Endothelial cell (in vitro differentiated cells): ENCODE results near the gene NUCB1. TPM values are rescaled to one million over a fixed set of nuclear protein-coding genes. Genes with fewer than 3 reads are reported as not detected.

Experiments
- DNase-seq: peaks from one replicate; pipeline ENCODE4 v3.0.0; 2021; ENCODE audit warnings: low spot score
- H3K27ac Mint-ChIP-seq: one replicate; pipeline ENCODE4 v1.8.0; 2021; ENCODE audit warnings: mixed read lengths, inconsistent platforms; ENCODE audit not compliant: unreplicated experiment
- H3K27me3 Mint-ChIP-seq: one replicate; pipeline ENCODE4 v1.8.0; 2021; ENCODE audit warnings: mild to moderate bottlenecking, moderate library complexity, mixed read lengths, inconsistent platforms; ENCODE audit not compliant: unreplicated experiment
- H3K36me3 Mint-ChIP-seq: one replicate; pipeline ENCODE4 v1.8.0; 2021; ENCODE audit warnings: mild to moderate bottlenecking, low read depth, mixed read lengths, inconsistent platforms; ENCODE audit not compliant: unreplicated experiment
- H3K4me1 Mint-ChIP-seq: one replicate; pipeline ENCODE4 v1.8.0; 2021; ENCODE audit warnings: mild to moderate bottlenecking, mixed read lengths, inconsistent platforms; ENCODE audit not compliant: unreplicated experiment
- H3K4me3 Mint-ChIP-seq: one replicate; pipeline ENCODE4 v1.8.0; 2021; ENCODE audit warnings: mild to moderate bottlenecking, mixed read lengths, inconsistent platforms; ENCODE audit not compliant: unreplicated experiment
- H3K9me3 Mint-ChIP-seq: one replicate; pipeline ENCODE4 v1.8.0; 2021; ENCODE audit warnings: mixed read lengths, inconsistent platforms; ENCODE audit not compliant: unreplicated experiment
- total RNA-seq: library from RNA; stranded (reverse); fragmentation: NEBNext Ultra II Directional; extraction: Animal tissue kit (Norgen Biotek cat#: 25700); gene quantifications from one replicate; pipeline ENCODE4 v1.2.1, GENCODE V29; 2021; ENCODE audit not compliant: unreplicated experiment
- TF ChIP-seq, protein P1 (sequence below): fragments of 200-600 bp; sonication (generic); IDR thresholded peaks from one replicate; pipeline ENCODE4 v1.5.0; 2021; ENCODE audit warnings: antibody characterized with exemption; ENCODE audit not compliant: unreplicated experiment

The NUCB1 gene
- total RNA-seq, 1 donor from 2014 or later: 244 TPM

DNA sequence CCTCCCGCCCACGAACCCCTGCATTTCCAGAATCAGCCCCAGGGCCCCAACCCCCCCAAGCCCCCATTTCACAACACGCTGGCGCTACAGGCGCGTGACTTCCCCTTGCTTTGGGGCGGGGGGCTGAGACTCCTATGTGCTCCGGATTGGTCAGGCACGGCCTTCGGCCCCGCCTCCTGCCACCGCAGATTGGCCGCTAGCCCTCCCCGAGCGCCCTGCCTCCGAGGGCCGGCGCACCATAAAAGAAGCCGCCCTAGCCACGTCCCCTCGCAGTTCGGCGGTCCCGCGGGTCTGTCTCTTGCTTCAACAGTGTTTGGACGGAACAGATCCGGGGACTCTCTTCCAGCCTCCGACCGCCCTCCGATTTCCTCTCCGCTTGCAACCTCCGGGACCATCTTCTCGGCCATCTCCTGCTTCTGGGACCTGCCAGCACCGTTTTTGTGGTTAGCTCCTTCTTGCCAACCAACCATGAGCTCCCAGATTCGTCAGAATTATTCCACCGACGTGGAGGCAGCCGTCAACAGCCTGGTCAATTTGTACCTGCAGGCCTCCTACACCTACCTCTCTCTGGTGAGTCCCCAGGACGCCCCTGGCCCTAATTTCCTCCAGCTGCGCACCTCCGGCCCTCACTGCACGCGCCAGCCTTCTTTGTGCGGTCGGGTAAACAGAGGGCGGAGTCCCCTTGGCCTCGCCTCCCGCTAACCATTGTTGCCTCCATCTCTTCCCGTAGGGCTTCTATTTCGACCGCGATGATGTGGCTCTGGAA is 65.1 kb downstream of the NUCB1 start, which contains the start of gene FTL:
TSS of gene FTL (plus strand) at position 270 of the 766 bp plus-strand sequence. CDS start at position 469, 199 bp downstream.
- Mint-ChIP-seq H3K27me3 (peaks cover 27% of the 10 kb centered on the region), H3K36me3 (peaks cover 26% of the 10 kb centered on the region), H3K4me1 (peaks cover 53% of the 10 kb centered on the region), H3K4me3 (peak within 1 kb of the TSS; percentile 99), H3K9me3 (no peaks in the 10 kb centered on the region), H3K27ac (peak within 1 kb of the TSS; percentile 96)
- TF ChIP-seq, protein P1, sequence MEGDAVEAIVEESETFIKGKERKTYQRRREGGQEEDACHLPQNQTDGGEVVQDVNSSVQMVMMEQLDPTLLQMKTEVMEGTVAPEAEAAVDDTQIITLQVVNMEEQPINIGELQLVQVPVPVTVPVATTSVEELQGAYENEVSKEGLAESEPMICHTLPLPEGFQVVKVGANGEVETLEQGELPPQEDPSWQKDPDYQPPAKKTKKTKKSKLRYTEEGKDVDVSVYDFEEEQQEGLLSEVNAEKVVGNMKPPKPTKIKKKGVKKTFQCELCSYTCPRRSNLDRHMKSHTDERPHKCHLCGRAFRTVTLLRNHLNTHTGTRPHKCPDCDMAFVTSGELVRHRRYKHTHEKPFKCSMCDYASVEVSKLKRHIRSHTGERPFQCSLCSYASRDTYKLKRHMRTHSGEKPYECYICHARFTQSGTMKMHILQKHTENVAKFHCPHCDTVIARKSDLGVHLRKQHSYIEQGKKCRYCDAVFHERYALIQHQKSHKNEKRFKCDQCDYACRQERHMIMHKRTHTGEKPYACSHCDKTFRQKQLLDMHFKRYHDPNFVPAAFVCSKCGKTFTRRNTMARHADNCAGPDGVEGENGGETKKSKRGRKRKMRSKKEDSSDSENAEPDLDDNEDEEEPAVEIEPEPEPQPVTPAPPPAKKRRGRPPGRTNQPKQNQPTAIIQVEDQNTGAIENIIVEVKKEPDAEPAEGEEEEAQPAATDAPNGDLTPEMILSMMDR: no peak
- peak; percentile 93 for DNase-seq

DNA sequence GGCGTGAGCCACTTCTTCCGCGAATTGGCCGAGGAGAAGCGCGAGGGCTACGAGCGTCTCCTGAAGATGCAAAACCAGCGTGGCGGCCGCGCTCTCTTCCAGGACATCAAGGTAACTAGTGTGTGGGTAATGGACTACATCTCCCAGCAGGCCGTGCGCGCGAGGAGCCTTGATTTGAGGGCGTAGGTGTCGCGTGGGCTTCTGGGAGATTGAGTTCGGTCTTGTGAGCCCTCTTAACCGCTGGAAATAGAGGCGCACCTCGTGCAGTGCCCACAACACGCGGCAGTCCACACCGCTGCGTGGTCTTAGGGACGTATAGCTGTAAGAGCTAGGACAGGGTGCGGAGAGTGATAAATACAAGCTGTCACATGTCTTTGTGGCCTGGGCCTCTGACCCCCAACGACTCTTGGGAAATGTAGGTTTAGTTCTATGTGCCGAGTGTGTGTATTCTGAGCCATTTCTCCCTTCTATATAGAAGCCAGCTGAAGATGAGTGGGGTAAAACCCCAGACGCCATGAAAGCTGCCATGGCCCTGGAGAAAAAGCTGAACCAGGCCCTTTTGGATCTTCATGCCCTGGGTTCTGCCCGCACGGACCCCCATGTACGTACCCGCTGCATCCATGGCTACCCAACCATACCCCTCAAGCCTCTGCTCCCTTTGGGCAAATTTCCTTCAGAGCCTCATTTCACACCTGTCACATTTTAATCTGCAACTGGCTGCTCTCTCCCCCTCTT is 65.9 kb downstream of the NUCB1 start:
- Mint-ChIP-seq H3K27me3 (peaks cover 26% of the 10 kb centered on the region), H3K4me1 (peaks cover 53% of the 10 kb centered on the region), H3K9me3 (no peaks in the 10 kb centered on the region), H3K4me3 (peak overlapping the region; percentile 99), H3K36me3 (peaks cover 26% of the 10 kb centered on the region), H3K27ac (peak overlapping the region; percentile 76)
- peak; percentile 80 for DNase-seq
- TF ChIP-seq, protein P1: no peak

DNA sequence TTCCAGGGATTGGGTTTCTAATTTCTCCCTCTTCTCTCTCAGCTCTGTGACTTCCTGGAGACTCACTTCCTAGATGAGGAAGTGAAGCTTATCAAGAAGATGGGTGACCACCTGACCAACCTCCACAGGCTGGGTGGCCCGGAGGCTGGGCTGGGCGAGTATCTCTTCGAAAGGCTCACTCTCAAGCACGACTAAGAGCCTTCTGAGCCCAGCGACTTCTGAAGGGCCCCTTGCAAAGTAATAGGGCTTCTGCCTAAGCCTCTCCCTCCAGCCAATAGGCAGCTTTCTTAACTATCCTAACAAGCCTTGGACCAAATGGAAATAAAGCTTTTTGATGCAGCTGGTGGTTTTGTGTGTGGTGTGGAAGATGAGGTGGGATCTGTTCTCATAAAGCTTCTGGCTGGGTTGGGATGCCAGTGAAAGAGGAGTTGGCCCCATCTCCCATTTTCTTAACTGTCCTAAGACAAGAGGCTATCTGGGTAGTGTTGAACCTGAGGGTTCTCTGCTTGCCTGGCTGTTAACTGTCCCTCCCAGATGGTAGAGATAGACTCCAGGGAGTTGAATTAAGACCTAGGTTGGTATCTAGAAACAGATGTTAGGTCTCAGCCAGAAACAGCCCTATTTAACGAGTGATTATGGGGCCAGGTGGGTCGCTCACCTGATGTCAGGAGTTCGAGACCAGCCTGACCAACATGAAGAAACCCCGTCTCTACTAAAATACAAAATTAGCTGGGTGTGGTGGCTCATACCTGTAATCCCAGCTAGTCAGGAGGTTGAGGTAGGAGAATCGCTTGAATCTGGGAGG is 66.6 kb downstream of the NUCB1 start:
- Mint-ChIP-seq H3K4me1 (peaks cover 47% of the 10 kb centered on the region), H3K9me3 (no peaks in the 10 kb centered on the region), H3K36me3 (peaks cover 23% of the 10 kb centered on the region), H3K27ac (peak overlapping the region; percentile 30), H3K4me3 (peak overlapping the region; percentile 99), H3K27me3 (peaks cover 24% of the 10 kb centered on the region)
- DNase-seq: no peak
- TF ChIP-seq, protein P1: no peak

DNA sequence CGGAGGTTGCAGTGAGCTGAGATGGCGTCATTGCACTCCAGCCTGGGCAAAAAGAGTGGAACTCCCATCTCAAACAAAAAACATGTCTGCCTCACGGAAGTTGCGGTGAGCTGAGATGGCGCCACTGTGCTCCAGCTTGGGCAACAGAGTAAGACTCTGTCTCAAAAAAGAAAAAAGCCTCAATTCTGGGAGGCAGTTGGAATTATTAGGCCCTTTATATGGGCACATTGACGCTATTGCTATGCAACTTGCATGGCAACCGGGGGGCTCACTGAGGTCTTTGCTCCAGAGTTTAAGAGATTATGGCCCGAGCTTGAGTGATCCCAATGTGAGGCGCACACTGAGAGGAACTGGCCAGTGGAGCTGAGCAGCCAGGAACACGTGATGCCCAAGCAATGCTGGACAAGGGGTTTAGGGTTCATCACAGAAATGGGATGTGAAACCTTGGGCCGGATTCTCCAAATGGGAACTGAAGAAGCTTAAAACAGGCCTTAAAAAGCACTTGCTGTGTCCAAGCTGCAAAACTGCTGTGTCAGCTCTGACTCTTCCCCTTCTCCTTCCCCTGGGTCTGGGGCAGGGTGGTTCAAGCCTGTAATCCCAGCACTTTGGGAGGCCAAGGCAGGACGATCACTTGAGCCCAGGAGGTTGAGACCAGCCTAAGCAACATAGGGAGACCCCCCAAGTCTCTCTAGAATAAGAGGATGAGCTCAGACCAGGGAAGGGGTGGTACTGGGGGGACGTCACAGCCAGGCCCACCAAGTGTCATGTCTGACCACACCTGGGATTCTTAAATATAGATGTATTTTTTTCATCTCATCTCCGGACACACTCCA is 67.5 kb downstream of the NUCB1 start:
- TF ChIP-seq, protein P1: no peak
- Mint-ChIP-seq H3K27ac (no peak overlapping the region), H3K27me3 (peaks cover 21% of the 10 kb centered on the region), H3K9me3 (no peaks in the 10 kb centered on the region), H3K4me1 (peaks cover 42% of the 10 kb centered on the region), H3K4me3 (peak overlapping the region; percentile 78), H3K36me3 (peaks cover 23% of the 10 kb centered on the region)
- no peak for DNase-seq
